Mucosa of descending colon (tissue), 3 donors: ENCODE results near the gene WDCP. TPM values are rescaled to one million over a fixed set of nuclear protein-coding genes. Genes with fewer than 3 reads are reported as not detected.

Experiments
- ATAC-seq: fragments of 200-7000 bp; cut with Tn5 transposase; one replicate; pipeline ENCODE4 v1.9.1; 2020; ENCODE audit warnings: mild to moderate bottlenecking, moderate library complexity
- DNase-seq, 3 donors: peaks; one replicate each; pipeline ENCODE4 v3.0.0-alpha.2; 2020
- H3K36me3 ChIP-seq: fragments of 200-600 bp; one replicate; pipeline ENCODE4 v1.8.0; 2021; ENCODE audit warnings: low read depth, mild to moderate bottlenecking
- H3K4me1 ChIP-seq: fragments of 200-600 bp; one replicate; pipeline ENCODE4 v1.8.0; 2021; ENCODE audit warnings: low read depth, mild to moderate bottlenecking
- H3K4me3 ChIP-seq: fragments of 200-600 bp; one replicate; pipeline ENCODE4 v1.8.0; 2021; ENCODE audit warnings: mild to moderate bottlenecking
- H3K9me3 ChIP-seq: fragments of 200-600 bp; one replicate; pipeline ENCODE4 v1.8.0; 2021; ENCODE audit warnings: mild to moderate bottlenecking
- intact Hi-C, 2 donors: fragments of 100-400 bp; cut with DNase I in 1 of 2; cut with micrococcal nuclease in 1 of 2; formaldehyde crosslinking; loops; one replicate each; pipeline versions ENCODE4 v1.11.0 to v1.11.1; 2022; cut with DNase I, micrococcal nuclease
- total RNA-seq, 3 donors: library from RNA; stranded (reverse); fragmentation: NEBNext Ultra II Directional in 2 of 3; extraction: Animal tissue kit (Norgen Biotek cat#: 25700) in 2 of 3; gene quantifications; one replicate each; pipeline versions ENCODE4 v1.2.1 to v1.2.4, GENCODE V29; 2021 to 2023
- TF ChIP-seq, protein P1 (sequence below): fragments of 200-600 bp; IDR thresholded peaks from one replicate; pipeline ENCODE4 v1.8.0; 2022; ENCODE audit warnings: antibody characterized with exemption, mild to moderate bottlenecking
- donor health status: DM: no; HTN: no; CAD: no; lungs with moderate emphysema.
- donor health status: DM: no; HTN: no; CAD: no.
- donor health status: DM: no; HTN: yes; CAD: no.

Gene WDCP
- total RNA-seq, 3 donors from 2014 or later: 3.3 to 12.7 (median 4.6) TPM

DNA sequence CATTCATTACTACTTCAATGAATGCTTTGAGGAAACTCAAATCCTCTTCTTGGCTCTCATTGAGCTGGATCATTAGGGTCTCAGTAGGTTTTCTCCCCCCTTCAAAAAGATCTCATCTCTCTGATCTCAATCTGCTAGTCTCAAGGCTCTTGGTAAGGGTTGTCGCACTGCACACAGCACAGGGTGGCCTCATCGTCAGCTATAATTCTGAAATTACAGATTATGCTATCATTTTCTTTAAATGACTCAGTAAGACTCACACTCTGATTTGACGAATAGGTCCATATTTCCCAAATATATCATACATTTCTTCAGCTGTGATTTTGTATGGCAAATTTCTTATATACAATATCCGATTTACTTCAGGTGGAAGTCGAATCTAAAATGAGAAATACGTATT, 26.6 kb upstream of the WDCP start:
- intact Hi-C loops: loop anchor here in 1 of 2 donors (5.0 kb wide), 1 partner anchor 147 kb away; the partner anchor contains the start of gene ATAD2B
- H3K4me3 ChIP-seq: no peak overlapping the region
- TF ChIP-seq, protein P1, sequence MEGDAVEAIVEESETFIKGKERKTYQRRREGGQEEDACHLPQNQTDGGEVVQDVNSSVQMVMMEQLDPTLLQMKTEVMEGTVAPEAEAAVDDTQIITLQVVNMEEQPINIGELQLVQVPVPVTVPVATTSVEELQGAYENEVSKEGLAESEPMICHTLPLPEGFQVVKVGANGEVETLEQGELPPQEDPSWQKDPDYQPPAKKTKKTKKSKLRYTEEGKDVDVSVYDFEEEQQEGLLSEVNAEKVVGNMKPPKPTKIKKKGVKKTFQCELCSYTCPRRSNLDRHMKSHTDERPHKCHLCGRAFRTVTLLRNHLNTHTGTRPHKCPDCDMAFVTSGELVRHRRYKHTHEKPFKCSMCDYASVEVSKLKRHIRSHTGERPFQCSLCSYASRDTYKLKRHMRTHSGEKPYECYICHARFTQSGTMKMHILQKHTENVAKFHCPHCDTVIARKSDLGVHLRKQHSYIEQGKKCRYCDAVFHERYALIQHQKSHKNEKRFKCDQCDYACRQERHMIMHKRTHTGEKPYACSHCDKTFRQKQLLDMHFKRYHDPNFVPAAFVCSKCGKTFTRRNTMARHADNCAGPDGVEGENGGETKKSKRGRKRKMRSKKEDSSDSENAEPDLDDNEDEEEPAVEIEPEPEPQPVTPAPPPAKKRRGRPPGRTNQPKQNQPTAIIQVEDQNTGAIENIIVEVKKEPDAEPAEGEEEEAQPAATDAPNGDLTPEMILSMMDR: no peak
- no peaks in the 10 kb centered on the region for H3K9me3 ChIP-seq
- H3K36me3 ChIP-seq: no peaks in the 10 kb centered on the region
- no peak for DNase-seq
- H3K4me1 ChIP-seq: peaks cover 19% of the 10 kb centered on the region
- no peak for ATAC-seq

- ATAC-seq (no peak), DNase-seq (no peak)
- TF ChIP-seq, protein P1: no peak
- H3K36me3 ChIP-seq: no peaks in the 10 kb centered on the region
- intact Hi-C loops: loop anchor here in 1 of 2 donors (5.0 kb wide), 1 partner anchor 145 kb away; the partner anchor contains the start of gene ATAD2B
- H3K9me3 ChIP-seq: no peaks in the 10 kb centered on the region
- H3K4me1 ChIP-seq: peaks cover 12% of the 10 kb centered on the region
- no peak overlapping the region for H3K4me3 ChIP-seq
Measured at GRCh38 chr2:24072259-24072658, 25.1 kb upstream of the WDCP start.

DNA sequence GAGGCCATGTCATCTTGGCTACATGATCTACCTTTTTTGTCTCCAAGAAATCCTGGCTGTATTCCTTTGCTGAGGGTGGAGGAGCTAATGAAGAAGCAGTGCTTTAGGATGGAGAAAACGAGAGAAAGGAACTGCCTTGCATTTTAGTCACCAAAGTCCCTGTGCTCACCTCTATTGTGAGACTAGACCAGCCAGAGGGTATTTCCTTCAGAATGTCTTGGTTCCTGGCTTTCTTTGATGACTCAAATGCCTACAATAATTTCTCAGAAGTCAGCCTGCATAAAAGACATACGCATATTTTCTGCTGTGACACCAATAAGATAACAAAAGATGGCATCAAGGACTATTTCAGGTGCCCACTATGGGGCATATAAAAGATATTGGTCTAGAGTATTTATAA, 18.1 kb upstream of the WDCP start:
- H3K9me3 ChIP-seq: no peaks in the 10 kb centered on the region
- no peak for DNase-seq
- H3K36me3 ChIP-seq: no peaks in the 10 kb centered on the region
- no peak overlapping the region for H3K4me3 ChIP-seq
- no peak for ATAC-seq
- TF ChIP-seq, protein P1: no peak
- no peaks in the 10 kb centered on the region for H3K4me1 ChIP-seq
- intact Hi-C loops: no loop called here

- Histone ChIP-seq H3K4me3 (no peak overlapping the region), H3K9me3 (no peaks in the 10 kb centered on the region), H3K36me3 (no peaks in the 10 kb centered on the region), H3K4me1 (no peaks in the 10 kb centered on the region)
- DNase-seq: no peak
- intact Hi-C loops: no loop called here
- ATAC-seq: no peak
- TF ChIP-seq, protein P1: no peak
Measured at GRCh38 chr2:24058564-24059271, 11.5 kb upstream of the WDCP start.

GRCh38 chr2:24055750-24056149, 8.6 kb upstream of the WDCP start:
- no peak for ATAC-seq

More at GRCh38 chr2:24055750-24056149, 8.6 kb upstream of the WDCP start:
- Histone ChIP-seq H3K36me3 (no peaks in the 10 kb centered on the region), H3K4me1 (no peaks in the 10 kb centered on the region), H3K9me3 (no peaks in the 10 kb centered on the region), H3K4me3 (no peak overlapping the region)
- TF ChIP-seq, protein P1: no peak
- intact Hi-C loops: no loop called here
- no peak for DNase-seq
